GM10266 (cell line): Measurements from ENCODE around the gene NT5C.
"Not testable (repeated sequence)": the region's sequence is repeated elsewhere in the genome, so short reads cannot be mapped to it uniquely, and the experiment has no call there.

Experiments used
- DNase-seq: peaks from one replicate; pipeline ENCODE4 v3.0.0; 2012; ENCODE audit errors: extremely low spot score
- TF ChIP-seq, protein P1 (sequence below): IDR thresholded peaks from 2 replicates; pipeline ENCODE4 v1.5.1; 2012; ENCODE audit warnings: mild to moderate bottlenecking, low read depth; ENCODE audit not compliant: control insufficient read depth, insufficient read depth; ENCODE audit errors: missing control alignments

The NT5C gene

DNA sequence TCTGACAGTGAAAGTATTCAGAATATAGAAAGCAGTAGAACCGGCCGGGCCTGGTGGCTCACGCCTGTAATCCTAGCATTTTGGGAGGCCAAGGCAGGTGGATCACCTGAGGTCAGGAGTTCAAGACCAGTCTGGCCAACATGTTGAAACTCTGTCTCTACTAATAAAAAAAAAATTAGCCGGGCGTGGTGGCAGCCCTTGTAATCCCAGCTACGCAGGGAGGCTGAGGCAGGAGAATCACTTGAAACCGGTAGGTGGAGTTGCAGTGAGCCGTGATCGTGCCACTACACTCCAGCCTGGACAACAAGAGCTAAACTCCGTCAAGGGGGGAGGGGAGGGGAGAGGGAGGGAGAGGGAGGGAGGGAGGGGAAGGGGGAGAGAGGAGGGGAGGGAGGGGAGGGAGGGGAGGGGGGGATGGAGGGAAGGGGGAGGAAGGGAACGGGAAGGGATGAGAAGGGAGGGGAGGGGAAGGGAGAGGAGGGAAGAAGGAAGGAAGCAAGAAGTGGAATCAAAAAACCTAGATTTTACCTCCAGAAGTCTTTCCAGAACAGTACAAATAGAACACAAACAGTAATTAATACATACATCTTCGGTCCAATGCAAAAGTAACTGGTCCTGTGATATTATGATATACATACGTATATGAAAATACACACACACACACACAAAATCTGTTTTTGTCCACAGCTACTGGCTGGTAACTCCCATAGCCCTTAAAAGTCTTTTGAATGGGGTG, 10.9 kb upstream of the NT5C start:
- TF ChIP-seq, protein P1, sequence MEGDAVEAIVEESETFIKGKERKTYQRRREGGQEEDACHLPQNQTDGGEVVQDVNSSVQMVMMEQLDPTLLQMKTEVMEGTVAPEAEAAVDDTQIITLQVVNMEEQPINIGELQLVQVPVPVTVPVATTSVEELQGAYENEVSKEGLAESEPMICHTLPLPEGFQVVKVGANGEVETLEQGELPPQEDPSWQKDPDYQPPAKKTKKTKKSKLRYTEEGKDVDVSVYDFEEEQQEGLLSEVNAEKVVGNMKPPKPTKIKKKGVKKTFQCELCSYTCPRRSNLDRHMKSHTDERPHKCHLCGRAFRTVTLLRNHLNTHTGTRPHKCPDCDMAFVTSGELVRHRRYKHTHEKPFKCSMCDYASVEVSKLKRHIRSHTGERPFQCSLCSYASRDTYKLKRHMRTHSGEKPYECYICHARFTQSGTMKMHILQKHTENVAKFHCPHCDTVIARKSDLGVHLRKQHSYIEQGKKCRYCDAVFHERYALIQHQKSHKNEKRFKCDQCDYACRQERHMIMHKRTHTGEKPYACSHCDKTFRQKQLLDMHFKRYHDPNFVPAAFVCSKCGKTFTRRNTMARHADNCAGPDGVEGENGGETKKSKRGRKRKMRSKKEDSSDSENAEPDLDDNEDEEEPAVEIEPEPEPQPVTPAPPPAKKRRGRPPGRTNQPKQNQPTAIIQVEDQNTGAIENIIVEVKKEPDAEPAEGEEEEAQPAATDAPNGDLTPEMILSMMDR = no peak

DNA sequence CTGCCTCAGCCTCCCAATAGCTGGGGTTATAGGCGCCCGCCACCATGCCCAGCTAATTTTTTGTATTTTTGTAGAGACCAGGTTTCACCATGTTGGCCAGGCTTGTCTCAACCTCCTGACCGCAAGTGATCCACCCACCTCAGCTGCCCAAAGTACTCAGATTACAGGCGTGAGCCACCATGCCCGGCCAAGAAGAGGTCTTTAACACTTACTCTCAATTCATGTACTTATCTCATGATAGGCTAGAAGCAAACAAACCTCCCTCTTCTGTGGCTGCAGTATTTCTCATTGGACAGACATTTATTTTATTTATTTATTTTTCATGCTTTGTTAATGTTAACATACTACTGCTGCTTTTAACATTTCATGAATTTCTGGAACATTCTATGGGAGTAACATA, 7.0 kb upstream of the NT5C start:
- TF ChIP-seq, protein P1 = no peak
- no peak for DNase-seq

More for the DNA sequence above, 10.9 kb upstream of the NT5C start:
- no peak for DNase-seq

DNA sequence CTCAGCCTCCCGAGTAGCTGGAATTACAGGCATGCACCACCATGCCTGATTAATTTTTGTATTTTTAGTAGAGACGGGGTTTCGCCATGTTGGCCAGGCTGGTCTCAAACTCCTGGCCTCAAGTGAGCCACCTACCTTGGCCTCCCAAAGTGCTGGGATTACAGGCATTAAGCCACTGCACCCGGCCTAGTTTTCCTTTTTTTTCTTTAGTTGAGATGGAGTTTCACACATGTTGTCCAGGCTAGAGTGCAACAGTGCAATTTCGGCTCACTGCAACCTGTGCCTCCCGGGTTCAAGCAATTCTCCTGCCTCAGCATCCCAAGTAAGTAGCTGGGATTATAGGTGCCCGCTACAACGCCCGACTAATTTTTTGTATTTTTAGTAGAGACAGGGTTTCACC, 6.2 kb upstream of the NT5C start:
- not testable (repeated sequence) for DNase-seq

DNA sequence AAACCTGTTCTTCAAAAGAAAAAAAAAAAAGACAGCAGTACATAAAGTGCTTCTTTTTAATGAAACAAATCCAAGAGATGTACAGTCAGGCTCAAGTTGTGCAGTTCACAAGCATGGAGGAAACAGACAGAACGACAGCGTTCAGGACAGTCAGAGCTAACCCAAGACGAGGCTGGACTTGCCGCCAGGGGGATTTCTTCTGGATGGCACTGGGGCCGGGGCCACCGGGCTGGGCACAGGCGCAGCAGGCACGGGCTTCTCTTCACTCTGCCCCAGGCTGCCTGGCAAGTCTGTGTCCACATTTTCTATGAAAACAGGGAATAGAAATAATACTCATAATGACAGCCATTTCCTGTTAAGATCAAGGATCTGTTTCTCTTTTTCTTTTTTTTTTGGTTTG, 4.4 kb upstream of the NT5C start:
- DNase-seq = no peak
- TF ChIP-seq, protein P1 = no peak

DNA sequence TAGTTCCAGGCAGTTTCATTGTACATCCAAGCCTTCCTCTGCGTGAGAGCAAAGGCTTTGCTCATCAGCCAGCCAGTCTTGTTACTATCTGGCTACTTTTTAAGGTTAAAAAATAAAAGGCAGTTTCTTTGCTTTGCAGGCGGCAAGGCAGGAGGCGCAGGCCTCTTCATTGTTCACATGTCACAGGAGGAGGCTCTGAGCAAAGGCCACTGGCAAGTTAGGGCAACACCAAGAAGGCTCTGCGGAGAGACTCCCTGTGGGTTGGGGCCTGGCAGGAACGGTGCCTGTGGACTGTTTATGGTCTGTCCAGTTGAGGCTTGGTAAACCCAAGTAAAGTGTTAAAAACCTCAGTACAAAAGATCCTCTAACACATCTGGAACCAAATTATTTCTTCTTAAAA, 3.9 kb upstream of the NT5C start:
- DNase-seq = no peak
- TF ChIP-seq, protein P1 = no peak

DNA sequence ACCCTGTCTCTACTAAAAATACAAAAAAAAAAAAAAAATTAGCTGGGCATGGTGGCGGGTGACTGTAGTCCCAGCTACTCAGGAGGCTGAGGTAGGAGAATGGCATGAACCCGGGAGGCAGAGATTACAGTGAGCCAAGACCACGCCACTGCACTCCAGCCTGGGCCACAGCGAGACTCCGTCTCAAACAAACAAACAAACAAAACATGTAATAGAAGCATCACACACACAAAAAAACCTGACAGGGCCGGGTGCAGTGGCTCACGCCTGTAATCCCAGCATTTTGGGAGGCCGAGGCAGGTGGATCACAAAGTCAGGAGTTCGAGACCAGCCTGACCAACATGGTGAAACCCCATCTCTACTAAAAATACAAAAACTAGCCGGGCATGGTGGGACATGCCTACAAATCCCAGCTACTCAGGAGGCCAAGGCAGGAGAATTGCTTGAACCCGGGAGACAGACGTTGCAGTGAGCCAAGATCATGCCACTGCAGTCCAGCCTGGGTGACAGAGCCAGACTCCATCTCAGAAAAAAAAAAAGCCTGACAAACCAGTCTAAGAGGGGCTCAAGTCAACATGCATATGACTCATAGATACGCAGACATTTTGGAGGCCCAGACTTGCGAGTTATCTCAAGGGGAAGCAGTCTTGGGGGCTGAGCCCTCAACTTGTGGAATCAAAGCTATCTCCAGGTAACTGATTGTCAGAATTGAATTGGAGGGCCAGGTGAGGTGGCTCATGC, 2.2 kb upstream of the NT5C start:
- not testable (repeated sequence) for DNase-seq

DNA sequence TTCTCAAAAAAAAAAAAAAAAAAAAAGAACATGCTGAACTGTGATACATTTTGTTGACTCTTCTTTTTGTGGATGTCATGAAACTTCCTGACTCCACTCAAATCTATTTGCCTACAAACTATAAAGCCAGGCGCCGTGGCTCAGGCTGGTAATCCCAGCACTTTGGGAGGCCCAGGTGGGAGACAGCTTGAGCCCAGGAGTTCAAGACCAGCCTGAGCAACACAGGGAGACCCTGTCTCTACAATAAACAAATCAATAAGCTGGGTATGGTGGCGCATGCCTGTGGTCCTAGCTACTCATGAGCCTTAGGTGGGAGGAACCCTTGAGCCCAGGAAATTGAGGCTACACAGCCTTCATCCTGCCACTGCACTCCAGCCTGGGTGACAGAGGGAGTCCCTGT, 1.5 kb upstream of the NT5C start:
- no peak for DNase-seq
- TF ChIP-seq, protein P1 = no peak

DNA sequence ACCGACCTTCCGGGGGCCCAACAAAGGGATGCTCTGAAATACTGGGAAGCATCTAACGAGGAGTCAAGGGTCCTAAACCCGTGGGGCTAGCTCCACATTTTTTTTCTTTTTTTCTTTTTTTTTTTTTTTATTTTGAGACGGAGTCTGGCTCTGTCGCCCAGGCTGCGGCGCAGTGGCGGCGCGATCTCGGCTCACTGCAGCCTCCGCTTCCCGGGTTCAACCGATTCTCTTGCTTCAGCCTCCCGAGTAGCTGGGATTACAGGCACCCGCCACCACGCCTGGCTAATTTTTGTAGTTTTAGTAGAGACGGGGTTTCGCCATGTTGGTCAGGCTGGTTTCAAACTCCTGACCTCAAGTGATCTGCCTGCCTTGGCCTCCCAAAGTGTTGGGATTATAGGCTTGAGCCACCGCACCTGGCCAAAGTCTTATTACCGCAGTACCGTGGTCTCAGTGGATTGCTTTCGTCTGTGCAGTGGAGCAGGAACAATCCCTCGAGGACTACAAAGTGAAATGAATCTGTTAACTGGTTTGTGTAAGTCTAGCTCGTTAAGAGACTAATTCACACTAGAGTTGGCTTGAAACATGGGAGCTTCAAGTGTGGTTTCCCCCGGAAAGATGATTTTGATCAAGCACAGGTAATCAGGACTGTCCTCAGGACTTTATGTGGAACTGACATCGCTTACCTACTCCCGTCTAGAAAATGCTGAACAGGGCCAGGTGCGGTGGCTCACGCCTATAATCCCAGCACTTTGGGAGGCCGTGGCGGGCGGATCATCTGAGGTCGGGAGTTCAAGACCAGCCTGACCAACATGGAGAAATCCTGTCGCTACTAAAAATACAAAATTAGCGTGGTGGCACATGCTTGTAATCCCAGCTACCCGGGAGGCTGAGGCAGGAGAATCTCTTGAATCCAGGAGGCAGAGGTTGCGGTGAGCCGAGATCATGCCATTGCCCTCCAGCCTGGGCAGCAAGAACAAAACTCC, 767 bp upstream of the NT5C start:
- not testable (repeated sequence) for DNase-seq
